B cell (primary cell): ENCODE data around the gene TMCO6. TPM values are rescaled to one million over a fixed set of nuclear protein-coding genes. Genes with fewer than 3 reads are reported as not detected.

Experiments
- ATAC-seq: fragments of 200-7000 bp; cut with Tn5 transposase; one replicate; pipeline ENCODE4 v1.10.0; 2021; ENCODE audit warnings: low read depth, mild to moderate bottlenecking, moderate number of reproducible peaks, moderate library complexity
- CTCF ChIA-PET: fragments of 350-600 bp; sonication (Branson Sonifier 250); formaldehyde crosslinking; loops from one replicate; lab custom pipeline; 2021; ENCODE audit warnings: antibody characterized with exemption, inconsistent platforms; lab: Charles Lee
- POLR2A ChIA-PET: fragments of 350-600 bp; sonication (Branson Sonifier 250); formaldehyde crosslinking; loops from one replicate; lab custom pipeline; 2021; ENCODE audit warnings: antibody characterized with exemption; lab: Charles Lee
- DNase-seq: peaks from one replicate; pipeline ENCODE4 v3.0.0; 2013
- H2AFZ ChIP-seq: 2 replicates; pipeline ENCODE4 v1.6.1; 2012; ENCODE audit warnings: mild to moderate bottlenecking, low read depth, low read length; ENCODE audit not compliant: insufficient read depth, poor library complexity, severe bottlenecking
- H3K27ac ChIP-seq, 2 donors: 1 replicate in 1 of 2; 2 replicates in 1 of 2; pipeline ENCODE4 v1.5.1; 2012 to 2013; ENCODE audit warnings: low read length in 2 of 2, mild to moderate bottlenecking in 2 of 2, moderate library complexity in 1 of 2
- H3K27me3 ChIP-seq, 4 experiments: fragments of 200-600 bp in 1 of 4; sonication (generic) in 1 of 4; replicated peaks in 1 of 4; 1 replicate in 2 of 4; 2 replicates in 2 of 4; pipeline versions ENCODE4 v1.6.1 to v1.7.0; 2013 to 2016; ENCODE audit warnings: low read length in 3 of 4, mild to moderate bottlenecking in 2 of 4, mixed read lengths in 1 of 4, moderate library complexity in 1 of 4; ENCODE audit not compliant: insufficient read depth in 4 of 4, control insufficient read depth in 3 of 4; ENCODE audit errors: control extremely low read depth in 1 of 4
- H3K36me3 ChIP-seq, 2 experiments: replicated peaks in 1 of 2; 1 replicate in 1 of 2; 2 replicates in 1 of 2; pipeline versions ENCODE4 v1.6.1 to v1.7.1; 2013; ENCODE audit warnings: low read length in 1 of 2; ENCODE audit not compliant: insufficient read depth in 2 of 2, control insufficient read depth in 1 of 2; ENCODE audit errors: control extremely low read depth in 1 of 2, extremely low read depth in 1 of 2
- H3K4me1 ChIP-seq, 2 donors: fragments of 200-600 bp in 1 of 2; sonication (generic) in 1 of 2; 1 replicate in 1 of 2; 2 replicates in 1 of 2; pipeline versions ENCODE4 v1.5.1 to v1.6.1; 2013 to 2017; ENCODE audit warnings: low read length in 2 of 2; ENCODE audit not compliant: control insufficient read depth in 2 of 2, insufficient read depth in 2 of 2
- H3K4me2 ChIP-seq: replicated peaks from 2 replicates; pipeline ENCODE3; 2012; ENCODE audit warnings: mild to moderate bottlenecking, low read depth, low read length; ENCODE audit not compliant: poor library complexity, severe bottlenecking
- H3K4me3 ChIP-seq, 5 experiments: fragments of 200-600 bp in 1 of 5; sonication (generic) in 1 of 5; 1 replicate in 3 of 5; 2 replicates in 2 of 5; pipeline versions ENCODE4 v1.5.1 to v1.7.0; 2011 to 2016; ENCODE audit warnings: low read length in 4 of 5, mild to moderate bottlenecking in 4 of 5, low read depth in 2 of 5, control low read depth in 1 of 5, moderate library complexity in 1 of 5; ENCODE audit not compliant: insufficient read depth in 1 of 5; ENCODE audit errors: control extremely low read depth in 1 of 5, extremely low read depth in 1 of 5
- H3K79me2 ChIP-seq: fragments of 200-600 bp; sonication (generic); one replicate; pipeline ENCODE4 v1.6.0; 2016; ENCODE audit warnings: low read length; ENCODE audit not compliant: control insufficient read depth, insufficient read depth
- H3K9ac ChIP-seq: fragments of 200-600 bp; sonication (generic); 2 replicates; pipeline ENCODE4 v1.6.1; 2017; ENCODE audit warnings: mild to moderate bottlenecking, low read length, moderate library complexity
- H3K9me3 ChIP-seq, 3 donors: one replicate each; pipeline versions ENCODE4 v1.6.1 to v1.7.1; 2013; ENCODE audit warnings: low read length in 2 of 3; ENCODE audit not compliant: control insufficient read depth in 2 of 3, insufficient read depth in 1 of 3; ENCODE audit errors: control extremely low read depth in 1 of 3
- H4K20me1 ChIP-seq: 2 replicates; pipeline ENCODE4 v1.6.0; 2012; ENCODE audit warnings: mild to moderate bottlenecking, low read length; ENCODE audit not compliant: insufficient read depth, control insufficient read depth, poor library complexity, severe bottlenecking
- H3K27ac Mint-ChIP-seq: one replicate; pipeline ENCODE4 v1.8.0; 2021; ENCODE audit warnings: mixed read lengths
- H3K27me3 Mint-ChIP-seq: one replicate; pipeline ENCODE4 v1.8.0; 2021; ENCODE audit warnings: mixed read lengths
- H3K4me1 Mint-ChIP-seq: one replicate; pipeline ENCODE4 v1.8.0; 2021; ENCODE audit warnings: mixed read lengths
- H3K4me3 Mint-ChIP-seq: one replicate; pipeline ENCODE4 v1.8.0; 2021; ENCODE audit warnings: mixed read lengths
- H3K9me3 Mint-ChIP-seq: one replicate; pipeline ENCODE4 v1.8.0; 2022; ENCODE audit warnings: mixed read lengths; ENCODE audit not compliant: insufficient read depth
- CTCF ChIP-seq: fragments of 200-600 bp; IDR thresholded peaks from one replicate; pipeline ENCODE4 v1.8.0; 2022; ENCODE audit warnings: antibody characterized with exemption, mild to moderate bottlenecking
- EZH2 ChIP-seq: IDR thresholded peaks from 2 replicates; pipeline ENCODE4 v1.6.1; 2012; ENCODE audit warnings: borderline replicate concordance, low read depth, mild to moderate bottlenecking, moderate library complexity, low read length; ENCODE audit not compliant: insufficient read depth, poor library complexity, severe bottlenecking
- WGBS: methylation state at CpG from one replicate; pipeline ENCODE4 v1.1.5; 2013; ENCODE audit warnings: missing lambda C conversion rate; ENCODE audit not compliant: insufficient coverage; 5-methylcytosine and 5-hydroxymethylcytosine counted together
- intact Hi-C: fragments of 100-400 bp; cut with micrococcal nuclease; formaldehyde crosslinking; loops from one replicate; pipeline ENCODE4 v1.10.0; 2022
- polyA plus RNA-seq: library from polyadenylated mRNA; depleted of rRNA; stranded (reverse); fragments of >200 nt; gene quantifications from 2 replicates; pipeline ENCODE4 v1.2.3, GENCODE V29; 2012
- total RNA-seq, 2 donors: library from RNA; stranded (reverse); fragments of 120-200 nt in 1 of 2; gene quantifications; 1 replicate in 1 of 2; 2 replicates in 1 of 2; pipeline versions ENCODE4 v1.2.3 to v1.2.4, GENCODE V29; 2013 to 2022

TMCO6 gene
- total and polyA plus RNA-seq, 2 donors (not counting 1 experiment from before 2014, with no cell fraction given): 33.3 to 70.4 TPM

- CTCF ChIA-PET: no interaction called here
- H3K27ac ChIP-seq: no peak overlapping the region
- intact Hi-C loops: no loop called here
- no peak overlapping the region for H3K27ac Mint-ChIP-seq
- H2AFZ ChIP-seq: no peak overlapping the region
- no peaks in the 10 kb centered on the region for H3K9me3 ChIP-seq
- H3K4me3 ChIP-seq: no peak overlapping the region
- H3K9ac ChIP-seq: no peak overlapping the region
- H3K27me3 Mint-ChIP-seq: peaks cover 3% of the 10 kb centered on the region
- no peak overlapping the region for H3K4me3 Mint-ChIP-seq
- H3K4me1 Mint-ChIP-seq: peaks cover 16% of the 10 kb centered on the region
- H4K20me1 ChIP-seq: no peaks in the 10 kb centered on the region
- no peak for DNase-seq
- POLR2A ChIA-PET: no interaction called here
- no peaks in the 10 kb centered on the region for H3K27me3 ChIP-seq
- H3K4me2 ChIP-seq: no peak overlapping the region
- no peak for ATAC-seq
- H3K9me3 Mint-ChIP-seq: no peaks in the 10 kb centered on the region
- WGBS: 52% methylated on average over 3 of the region's 4 CpGs
- H3K79me2 ChIP-seq: no peaks in the 10 kb centered on the region
- H3K36me3 ChIP-seq: no peaks in the 10 kb centered on the region
- no peak for TF ChIP-seq EZH2
- no peak for TF ChIP-seq CTCF
- peaks cover 13 to 15% of the 10 kb centered on the region in 2 donors for H3K4me1 ChIP-seq
These were observed 30.1 kb upstream of the TMCO6 start for GRCh38 chr5:140609126-140609525.

- TF ChIP-seq CTCF: no peak
- TF ChIP-seq EZH2: no peak
- H3K9me3 ChIP-seq: no peaks in the 10 kb centered on the region
- ATAC-seq (no peak), DNase-seq (no peak)
- no peak overlapping the region for H3K4me3 ChIP-seq
- Mint-ChIP-seq H3K27me3 (peaks cover 3% of the 10 kb centered on the region), H3K4me3 (no peak overlapping the region), H3K27ac (no peak overlapping the region), H3K4me1 (peaks cover 16% of the 10 kb centered on the region), H3K9me3 (no peaks in the 10 kb centered on the region)
- CTCF ChIA-PET: interaction anchor here (0.6 kb wide), 1 partner anchor 23 kb away, joined by 4 read pairs; no protein-coding TSS in a partner anchor
- H3K4me1 ChIP-seq: peaks cover 13 to 15% of the 10 kb centered on the region in 2 donors
- H2AFZ ChIP-seq: no peak overlapping the region
- H3K36me3 ChIP-seq: no peaks in the 10 kb centered on the region
- no peaks in the 10 kb centered on the region for H3K79me2 ChIP-seq
- no peak overlapping the region for H3K27ac ChIP-seq
- POLR2A ChIA-PET: interaction anchor here (1.4 kb wide), 1 partner anchor 210 kb away, joined by 5 read pairs; no protein-coding TSS in a partner anchor
- H3K9ac ChIP-seq: no peak overlapping the region
- intact Hi-C loops: no loop called here
- no peak overlapping the region for H3K4me2 ChIP-seq
- H3K27me3 ChIP-seq: no peaks in the 10 kb centered on the region
- no peaks in the 10 kb centered on the region for H4K20me1 ChIP-seq
- WGBS: no CpG with 5 or more reads among the region's 2 CpGs
These were observed 28.2 kb upstream of the TMCO6 start for GRCh38 chr5:140611020-140611521.
